Tongue (tissue), 2 donors: Measurements from ENCODE around the gene SORT1. TPM values are rescaled to one million over a fixed set of nuclear protein-coding genes. Genes with fewer than 3 reads are reported as not detected.

ENCODE experiments used
- DNase-seq: peaks from one replicate; pipeline ENCODE4 v3.0.0-alpha.2; 2015
- total RNA-seq: library from RNA; depleted of rRNA; stranded (reverse); fragments of >200 nt; gene quantifications from one replicate; pipeline ENCODE4 v1.2.3, GENCODE V29; 2014

The SORT1 gene
- total RNA-seq, 1 donor from 2014 or later: 30.6 TPM

GRCh38 chr1:109272831-109273547 is 124.7 kb downstream of the SORT1 start:
- no peak for DNase-seq

DNA sequence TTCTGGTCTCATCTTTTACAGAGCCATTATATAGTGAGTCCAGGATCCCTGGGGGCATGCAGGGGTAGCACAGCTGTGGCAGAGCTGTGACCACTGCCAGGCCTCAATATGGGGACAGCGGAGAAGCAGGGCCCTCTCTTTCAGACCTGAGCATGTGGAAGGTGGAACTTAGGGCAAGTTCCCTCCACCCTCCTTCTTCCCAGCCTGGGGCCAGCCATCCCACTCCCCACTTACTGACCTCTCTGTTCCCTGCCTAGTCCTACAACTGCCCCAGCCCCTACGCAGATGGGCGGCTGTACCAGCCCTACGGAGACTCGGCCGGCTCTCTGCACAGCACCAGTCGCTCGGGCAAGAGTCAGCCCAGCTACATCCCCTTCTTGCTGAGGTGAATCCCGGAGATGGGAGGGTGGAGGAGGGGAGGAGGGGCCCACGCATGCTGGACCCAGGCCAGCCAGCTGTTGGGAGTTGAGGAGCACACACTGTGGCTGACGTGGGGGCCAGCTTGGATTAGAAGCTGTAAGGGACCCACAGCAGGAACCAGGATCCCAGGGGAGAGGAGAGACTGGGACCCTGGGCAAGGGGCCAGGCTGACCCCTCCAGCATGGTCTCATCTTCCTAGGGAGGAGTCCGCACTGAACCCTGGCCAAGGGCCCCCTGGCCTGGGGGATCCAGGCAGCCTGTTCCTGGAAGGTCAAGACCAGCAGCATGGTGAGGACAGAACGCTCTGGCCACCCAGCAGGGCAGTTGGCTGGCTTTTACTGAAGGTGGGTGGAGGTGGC is 125.5 kb downstream of the SORT1 start:
- DNase-seq: peak; percentile 46

DNA sequence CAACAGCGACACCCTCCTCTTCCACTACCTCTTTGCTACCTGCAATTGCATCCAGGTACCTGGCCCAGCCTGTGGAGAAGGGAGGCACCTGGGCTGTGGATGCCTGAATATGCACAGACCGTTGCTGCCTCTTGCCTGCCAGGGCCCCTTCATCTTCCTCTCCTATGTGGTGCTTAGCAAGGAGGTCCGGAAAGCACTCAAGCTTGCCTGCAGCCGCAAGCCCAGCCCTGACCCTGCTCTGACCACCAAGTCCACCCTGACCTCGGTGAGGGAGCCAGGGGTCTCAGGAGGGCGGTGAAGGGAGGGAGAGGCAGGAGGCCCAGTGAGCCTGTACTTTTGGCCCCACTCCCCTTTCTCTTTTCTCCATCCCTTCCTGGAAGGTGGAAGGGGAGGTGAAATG is 126.3 kb downstream of the SORT1 start:
- DNase-seq: no peak

GRCh38 chr1:109270623-109271317 is 126.9 kb downstream of the SORT1 start:
- DNase-seq: no peak

DNA sequence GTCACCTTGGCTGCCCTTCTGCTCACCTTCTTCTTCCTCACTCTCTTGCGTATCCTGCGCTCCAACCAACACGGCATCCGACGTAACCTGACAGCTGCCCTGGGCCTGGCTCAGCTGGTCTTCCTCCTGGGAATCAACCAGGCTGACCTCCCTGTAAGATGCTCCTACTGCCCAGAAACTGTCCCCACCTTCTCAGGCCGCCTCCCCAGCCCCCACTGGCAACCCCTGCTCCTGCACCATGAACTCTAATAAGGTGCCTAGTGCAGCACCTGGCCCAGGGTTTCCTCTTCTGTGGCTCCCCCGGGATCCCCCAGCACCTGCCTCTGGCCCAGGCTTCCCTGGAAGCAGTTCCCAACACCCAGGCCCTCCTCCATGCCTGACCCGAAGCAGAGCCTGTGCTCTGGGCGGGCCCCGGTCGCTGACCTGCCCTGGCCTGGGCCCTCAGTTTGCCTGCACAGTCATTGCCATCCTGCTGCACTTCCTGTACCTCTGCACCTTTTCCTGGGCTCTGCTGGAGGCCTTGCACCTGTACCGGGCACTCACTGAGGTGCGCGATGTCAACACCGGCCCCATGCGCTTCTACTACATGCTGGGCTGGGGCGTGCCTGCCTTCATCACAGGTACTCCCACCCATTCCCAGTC is 127.6 kb downstream of the SORT1 start:
- no peak for DNase-seq

DNA sequence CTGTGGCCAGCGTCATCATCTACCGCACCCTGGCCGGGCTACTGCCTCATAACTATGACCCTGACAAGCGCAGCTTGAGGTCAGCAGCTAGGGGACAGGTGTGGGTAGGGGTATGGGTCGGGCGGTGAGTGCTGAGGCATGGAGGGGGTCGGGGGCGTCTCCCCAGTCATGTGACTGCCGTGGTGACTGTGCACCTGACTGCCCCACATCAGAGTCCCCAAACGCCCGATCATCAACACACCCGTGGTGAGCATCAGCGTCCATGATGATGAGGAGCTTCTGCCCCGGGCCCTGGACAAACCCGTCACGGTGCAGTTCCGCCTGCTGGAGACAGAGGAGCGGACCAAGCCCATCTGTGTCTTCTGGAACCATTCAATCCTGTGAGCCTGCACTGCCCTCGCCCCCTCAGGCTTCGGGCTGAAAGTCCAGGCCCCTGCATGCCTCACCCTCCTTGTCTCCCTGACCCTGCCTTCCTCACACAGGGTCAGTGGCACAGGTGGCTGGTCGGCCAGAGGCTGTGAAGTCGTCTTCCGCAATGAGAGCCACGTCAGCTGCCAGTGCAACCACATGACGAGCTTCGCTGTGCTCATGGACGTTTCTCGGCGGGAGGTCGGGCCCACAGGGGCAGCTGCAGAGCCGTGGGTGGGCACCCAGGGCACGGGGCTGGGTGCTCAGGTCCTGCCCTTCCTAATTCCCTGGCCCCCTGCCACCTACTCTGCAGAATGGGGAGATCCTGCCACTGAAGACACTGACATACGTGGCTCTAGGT is 128.3 kb downstream of the SORT1 start:
- no peak for DNase-seq

- no peak for DNase-seq
Measured at GRCh38 chr1:109268431-109269211, 129.1 kb downstream of the SORT1 start.

GRCh38 chr1:109267743-109268300 is 129.9 kb downstream of the SORT1 start:
- no peak for DNase-seq

GRCh38 chr1:109266965-109267364 is 130.8 kb downstream of the SORT1 start:
- no peak for DNase-seq

GRCh38 chr1:109265741-109266330 is 131.9 kb downstream of the SORT1 start:
- no peak for DNase-seq

- DNase-seq: no peak
Measured at GRCh38 chr1:109265016-109265415, 132.7 kb downstream of the SORT1 start.

GRCh38 chr1:109264379-109264755 is 133.4 kb downstream of the SORT1 start:
- no peak for DNase-seq

DNA sequence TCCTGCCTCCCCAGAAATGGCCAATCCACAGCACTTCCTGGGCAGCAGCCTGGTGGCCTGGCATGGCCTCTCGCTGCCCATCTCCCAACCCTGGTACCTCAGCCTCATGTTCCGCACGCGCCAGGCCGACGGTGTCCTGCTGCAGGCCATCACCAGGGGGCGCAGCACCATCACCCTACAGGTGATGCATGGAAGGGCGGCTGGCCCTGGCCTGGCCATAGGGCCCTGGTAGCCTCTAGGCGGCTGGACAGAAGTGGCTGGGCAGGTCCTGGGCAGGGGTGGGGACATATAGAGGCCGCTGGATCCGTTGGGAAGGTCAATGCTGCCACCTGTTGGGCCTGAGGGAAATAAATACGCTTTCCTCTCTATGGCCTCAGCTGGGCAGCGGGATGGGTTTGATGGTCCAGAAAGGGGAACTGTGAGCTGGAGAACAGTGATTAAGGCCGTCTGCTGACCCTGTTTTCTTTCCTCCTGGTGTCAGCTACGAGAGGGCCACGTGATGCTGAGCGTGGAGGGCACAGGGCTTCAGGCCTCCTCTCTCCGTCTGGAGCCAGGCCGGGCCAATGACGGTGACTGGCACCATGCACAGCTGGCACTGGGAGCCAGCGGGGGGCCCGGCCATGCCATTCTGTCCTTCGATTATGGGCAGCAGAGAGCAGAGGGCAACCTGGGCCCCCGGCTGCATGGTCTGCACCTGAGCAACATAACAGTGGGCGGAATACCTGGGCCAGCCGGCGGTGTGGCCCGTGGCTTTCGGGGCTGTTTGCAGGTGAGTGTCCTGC is 133.9 kb downstream of the SORT1 start:
- DNase-seq: peak; percentile 79

GRCh38 chr1:109263234-109263596 is 134.5 kb downstream of the SORT1 start:
- peak; percentile 68 for DNase-seq

DNA sequence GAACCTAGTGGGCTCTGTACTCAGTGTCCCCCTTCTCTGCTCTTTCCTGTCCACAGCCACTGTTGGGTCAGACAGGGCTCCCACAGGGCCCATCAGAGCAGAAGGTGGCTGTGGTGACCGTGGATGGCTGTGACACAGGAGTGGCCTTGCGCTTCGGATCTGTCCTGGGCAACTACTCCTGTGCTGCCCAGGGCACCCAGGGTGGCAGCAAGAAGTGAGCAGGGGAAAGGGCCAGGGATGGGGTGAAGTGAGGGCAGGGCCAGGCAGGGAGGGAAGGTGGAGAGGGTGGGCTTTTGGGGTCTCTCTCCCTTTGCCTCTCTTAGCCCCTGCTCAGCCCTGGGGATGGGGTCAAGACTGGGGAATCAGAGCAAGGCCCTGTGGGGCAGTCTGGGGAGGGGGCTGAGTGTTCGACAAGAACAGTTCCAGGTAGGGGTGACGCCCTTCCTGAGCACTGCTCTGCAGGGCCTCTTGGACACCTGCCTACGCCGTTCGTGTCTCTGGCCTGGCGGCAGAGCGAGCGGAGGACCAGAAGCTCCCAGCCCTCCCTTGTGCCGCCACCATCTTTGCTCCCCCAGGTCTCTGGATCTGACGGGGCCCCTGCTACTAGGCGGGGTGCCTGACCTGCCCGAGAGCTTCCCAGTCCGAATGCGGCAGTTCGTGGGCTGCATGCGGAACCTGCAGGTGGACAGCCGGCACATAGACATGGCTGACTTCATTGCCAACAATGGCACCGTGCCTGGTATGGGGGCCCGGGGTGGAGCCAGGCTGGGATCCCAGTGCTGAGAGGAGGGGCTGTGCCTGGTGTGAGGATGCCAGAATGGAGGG is 135.3 kb downstream of the SORT1 start:
- DNase-seq: no peak

DNA sequence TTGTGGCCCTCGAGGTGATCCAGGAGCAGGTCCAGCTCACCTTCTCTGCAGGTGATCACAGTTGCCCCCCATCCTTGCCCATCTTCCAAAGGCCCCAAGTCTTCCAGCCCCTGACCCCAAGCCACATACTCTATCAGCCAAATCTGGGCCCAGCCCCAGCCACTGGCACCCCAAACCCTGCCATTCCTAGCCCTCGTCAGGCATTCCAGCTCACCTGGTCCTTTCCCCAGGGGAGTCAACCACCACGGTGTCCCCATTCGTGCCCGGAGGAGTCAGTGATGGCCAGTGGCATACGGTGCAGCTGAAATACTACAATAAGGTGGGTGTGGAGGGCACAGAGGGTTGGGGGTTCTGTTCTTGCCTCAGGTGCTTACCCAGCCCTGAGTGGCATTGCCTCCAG is 136.1 kb downstream of the SORT1 start:
- DNase-seq: no peak

GRCh38 chr1:109261006-109261405 is 136.7 kb downstream of the SORT1 start:
- no peak for DNase-seq

GRCh38 chr1:109259674-109260557 is 137.8 kb downstream of the SORT1 start:
- no peak for DNase-seq
